ENCODE results near the gene CSNK1G1.
"Not testable (repeated sequence)": the region's sequence is repeated elsewhere in the genome, so short reads cannot be mapped to it uniquely, and the experiment has no call there.

CSNK1G1 gene

DNA sequence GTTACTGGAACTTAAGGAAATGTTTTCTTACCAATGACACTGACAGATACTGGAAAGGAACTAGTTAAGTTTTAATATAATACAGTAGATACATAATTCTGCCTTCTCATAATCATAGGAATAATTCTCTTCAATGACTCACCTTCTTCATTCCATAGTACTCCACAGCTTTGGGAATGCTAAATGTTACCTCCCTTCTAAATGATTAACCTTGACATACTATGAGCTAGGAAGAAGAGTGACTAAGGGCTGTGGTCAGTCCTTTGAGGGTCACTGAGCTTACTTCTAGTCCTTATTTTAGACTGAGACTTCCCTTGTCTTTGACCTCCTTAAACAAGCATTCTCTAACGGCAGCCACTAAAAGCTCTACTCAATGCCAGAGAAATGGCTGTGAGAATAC, 123.6 kb downstream of the CSNK1G1 start:
- Histone ChIP-seq H3K4me3 (no peak overlapping the region), H3K27ac (no peak overlapping the region)
- no peak for DNase-seq (ENCODE audit: low spot score)
- TF ChIP-seq, protein P1, sequence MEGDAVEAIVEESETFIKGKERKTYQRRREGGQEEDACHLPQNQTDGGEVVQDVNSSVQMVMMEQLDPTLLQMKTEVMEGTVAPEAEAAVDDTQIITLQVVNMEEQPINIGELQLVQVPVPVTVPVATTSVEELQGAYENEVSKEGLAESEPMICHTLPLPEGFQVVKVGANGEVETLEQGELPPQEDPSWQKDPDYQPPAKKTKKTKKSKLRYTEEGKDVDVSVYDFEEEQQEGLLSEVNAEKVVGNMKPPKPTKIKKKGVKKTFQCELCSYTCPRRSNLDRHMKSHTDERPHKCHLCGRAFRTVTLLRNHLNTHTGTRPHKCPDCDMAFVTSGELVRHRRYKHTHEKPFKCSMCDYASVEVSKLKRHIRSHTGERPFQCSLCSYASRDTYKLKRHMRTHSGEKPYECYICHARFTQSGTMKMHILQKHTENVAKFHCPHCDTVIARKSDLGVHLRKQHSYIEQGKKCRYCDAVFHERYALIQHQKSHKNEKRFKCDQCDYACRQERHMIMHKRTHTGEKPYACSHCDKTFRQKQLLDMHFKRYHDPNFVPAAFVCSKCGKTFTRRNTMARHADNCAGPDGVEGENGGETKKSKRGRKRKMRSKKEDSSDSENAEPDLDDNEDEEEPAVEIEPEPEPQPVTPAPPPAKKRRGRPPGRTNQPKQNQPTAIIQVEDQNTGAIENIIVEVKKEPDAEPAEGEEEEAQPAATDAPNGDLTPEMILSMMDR (IDR thresholded peaks at IDR 0.05), result no peak

DNA sequence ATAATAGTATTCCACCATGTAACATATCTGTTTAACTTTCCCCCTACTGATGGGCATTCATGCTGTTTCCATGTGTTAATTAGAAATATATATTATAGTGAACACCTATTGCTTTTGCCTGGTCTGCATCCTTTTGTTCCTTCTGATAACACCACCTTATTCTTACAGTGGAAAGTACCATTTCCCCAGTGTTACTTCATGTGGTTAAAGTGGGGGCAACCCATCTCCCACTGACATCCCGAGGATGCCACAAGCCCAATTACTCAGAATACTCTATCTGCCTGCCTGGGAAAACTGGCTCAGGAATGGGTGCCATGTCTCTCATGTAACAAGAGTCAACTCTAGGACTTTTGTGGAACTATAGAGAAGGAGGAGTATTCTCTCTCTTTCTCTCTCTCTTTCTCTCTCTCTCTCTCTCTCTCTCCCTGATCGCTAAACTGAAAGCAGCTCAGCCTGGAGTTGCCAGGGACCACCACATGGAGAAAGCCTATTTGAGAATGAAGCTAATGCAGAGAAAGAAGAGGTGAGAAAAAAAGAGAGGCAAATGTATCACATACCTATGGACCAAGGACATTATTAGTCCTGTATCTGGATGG, 126.7 kb downstream of the CSNK1G1 start:
- no peak for DNase-seq (ENCODE audit: low spot score)
- TF ChIP-seq, protein P1 (IDR thresholded peaks at IDR 0.05), result no peak
- H3K4me3 ChIP-seq, result no peak overlapping the region
- no peak overlapping the region for H3K27ac ChIP-seq

DNA sequence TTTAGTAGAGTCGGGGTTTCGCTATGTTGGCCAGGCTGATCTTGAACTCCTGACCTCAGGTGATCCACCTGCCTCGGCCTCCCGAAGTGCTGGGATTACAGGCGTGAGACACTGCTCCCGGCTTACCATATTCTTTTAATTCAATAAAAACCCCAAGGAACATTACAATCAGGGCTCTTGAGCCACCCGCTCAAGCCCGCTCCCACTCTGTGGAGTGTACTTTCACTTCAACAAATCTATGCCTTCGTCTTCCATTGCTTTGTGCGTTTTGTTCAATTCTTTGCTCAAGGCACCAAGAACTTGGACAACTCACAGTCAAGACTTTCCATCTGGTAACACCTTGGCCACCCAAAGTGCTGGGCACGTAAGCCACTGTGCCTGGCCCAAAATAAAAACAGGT, 130.2 kb downstream of the CSNK1G1 start:
- Histone ChIP-seq H3K27ac (no peak overlapping the region), H3K4me3 (no peak overlapping the region)
- TF ChIP-seq, protein P1 (IDR thresholded peaks at IDR 0.05), result no peak
- DNase-seq (ENCODE audit: low spot score), result no peak

DNA sequence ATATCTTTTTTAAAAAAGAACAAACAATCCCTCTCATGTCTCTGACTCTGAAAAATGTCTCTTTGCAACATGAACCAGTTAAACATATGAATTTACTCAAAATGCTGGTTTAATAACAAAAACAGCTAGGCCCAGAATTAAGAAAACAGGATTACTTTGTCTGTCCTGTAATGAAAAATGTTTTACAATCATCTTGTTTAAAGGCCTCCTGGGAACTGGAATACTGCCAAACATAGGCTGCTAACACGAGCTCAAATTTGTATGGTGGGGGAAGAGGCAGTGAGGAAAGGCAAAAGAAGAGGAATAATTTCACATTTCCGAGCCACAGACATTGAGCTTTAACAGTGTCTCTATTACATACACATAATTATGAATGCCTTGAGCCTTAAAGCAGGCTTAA, 131.5 kb downstream of the CSNK1G1 start:
- DNase-seq (ENCODE audit: low spot score), result no peak
- no peak overlapping the region for H3K27ac ChIP-seq
- no peak overlapping the region for H3K4me3 ChIP-seq
- TF ChIP-seq, protein P1 (IDR thresholded peaks at IDR 0.05), result no peak

DNA sequence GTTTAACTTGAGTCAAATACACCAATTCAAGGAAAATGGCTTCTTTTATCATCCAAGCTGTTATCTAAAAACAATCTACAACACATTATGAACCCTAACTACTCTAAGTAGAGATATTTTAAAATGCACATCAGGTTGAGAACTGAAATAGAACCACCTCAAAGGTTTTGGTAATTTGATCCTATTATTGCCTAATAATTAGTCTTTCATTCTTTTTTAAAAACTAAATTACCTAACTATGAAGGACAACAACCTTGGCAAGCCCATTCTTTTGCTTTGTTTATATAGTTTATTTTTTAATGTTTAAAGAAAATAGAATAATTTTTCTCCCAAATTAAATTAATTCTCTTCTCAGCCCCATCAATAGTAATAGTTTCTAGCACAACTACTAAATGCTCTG, 132.1 kb downstream of the CSNK1G1 start:
- no peak overlapping the region for H3K27ac ChIP-seq
- no peak overlapping the region for H3K4me3 ChIP-seq
- DNase-seq (ENCODE audit: low spot score), result no peak
- TF ChIP-seq, protein P1 (IDR thresholded peaks at IDR 0.05), result no peak

DNA sequence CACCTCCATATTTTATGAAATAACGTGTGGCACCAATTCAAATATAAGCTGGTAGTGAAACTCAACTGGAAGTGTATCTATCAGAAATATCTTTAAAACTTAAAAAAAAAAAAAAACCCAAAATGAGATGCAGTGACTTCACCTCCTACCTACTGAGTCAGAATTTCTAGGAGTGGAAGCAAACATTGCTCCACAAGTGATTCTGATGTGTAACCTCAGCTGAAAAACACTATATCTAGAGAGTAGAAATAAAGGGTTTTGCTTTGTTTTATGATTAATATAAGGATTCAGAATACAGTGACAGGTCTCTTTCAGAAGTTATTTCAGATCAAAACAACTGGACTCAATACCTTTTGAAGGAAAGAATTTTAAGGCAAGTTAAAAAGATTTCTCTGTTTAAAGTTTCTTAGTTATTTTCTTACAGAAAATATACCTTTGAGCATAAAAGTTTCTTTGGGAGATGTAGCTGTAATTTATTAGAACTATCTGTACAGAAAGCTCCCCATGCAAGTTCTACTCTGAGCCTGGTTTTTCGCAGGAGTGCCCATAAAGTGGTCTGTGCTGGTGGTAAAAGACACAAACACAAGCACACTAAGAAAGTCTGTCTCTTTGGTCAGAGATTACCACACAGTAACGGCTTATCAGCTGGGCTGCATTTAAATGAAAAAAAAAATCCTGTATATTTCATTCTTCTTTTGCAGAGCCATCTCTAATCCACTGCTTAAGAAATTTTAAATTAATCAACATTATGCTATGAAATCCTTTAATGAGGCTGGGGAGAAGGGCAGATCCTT, 133.2 kb downstream of the CSNK1G1 start:
- TF ChIP-seq, protein P1 (IDR thresholded peaks at IDR 0.05), result no peak
- Histone ChIP-seq H3K27ac (no peak overlapping the region), H3K4me3 (no peak overlapping the region)
- no peak for DNase-seq (ENCODE audit: low spot score)

DNA sequence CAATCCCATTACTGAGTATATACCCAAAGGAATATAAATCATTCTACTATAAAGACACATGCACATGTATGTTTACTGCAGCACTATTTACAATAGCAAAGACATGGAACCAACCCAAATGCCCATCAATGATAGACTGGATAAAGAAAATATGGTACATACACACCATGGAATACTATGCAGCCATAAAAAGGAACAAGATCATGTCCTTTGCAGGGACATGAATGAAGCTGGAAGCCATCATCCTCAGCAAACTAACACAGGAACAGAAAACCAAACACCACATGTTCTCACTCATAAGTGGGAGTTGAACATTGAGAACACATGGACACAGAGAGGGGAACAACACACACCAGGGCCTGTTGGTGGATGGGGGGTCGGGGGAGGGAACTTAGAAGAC, 134.1 kb downstream of the CSNK1G1 start:
- not testable (repeated sequence) for H3K4me3 ChIP-seq; H3K27ac ChIP-seq; DNase-seq (ENCODE audit: low spot score)

DNA sequence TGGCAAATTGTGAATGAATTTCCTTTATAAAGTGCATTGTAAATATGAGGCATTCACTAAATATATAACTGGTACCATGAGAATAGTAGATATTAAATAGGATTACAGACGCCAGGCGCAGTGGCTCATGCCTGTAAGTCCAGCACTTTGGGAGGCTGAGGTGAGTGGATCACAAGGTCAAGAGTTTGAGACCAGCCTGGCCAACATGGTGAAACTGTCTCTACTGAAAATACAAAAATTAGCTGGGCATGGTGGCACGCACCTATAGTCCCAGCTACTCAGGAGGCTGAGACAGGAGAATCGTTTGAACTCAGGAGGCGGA, 138.6 kb downstream of the CSNK1G1 start:
- H3K27ac ChIP-seq; H3K4me3 ChIP-seq; DNase-seq (ENCODE audit: low spot score): not testable (repeated sequence)

All from coronary artery (tissue), 2 donors.